Measurements from ENCODE around the gene NDUFAF8.

Gene NDUFAF8

DNA sequence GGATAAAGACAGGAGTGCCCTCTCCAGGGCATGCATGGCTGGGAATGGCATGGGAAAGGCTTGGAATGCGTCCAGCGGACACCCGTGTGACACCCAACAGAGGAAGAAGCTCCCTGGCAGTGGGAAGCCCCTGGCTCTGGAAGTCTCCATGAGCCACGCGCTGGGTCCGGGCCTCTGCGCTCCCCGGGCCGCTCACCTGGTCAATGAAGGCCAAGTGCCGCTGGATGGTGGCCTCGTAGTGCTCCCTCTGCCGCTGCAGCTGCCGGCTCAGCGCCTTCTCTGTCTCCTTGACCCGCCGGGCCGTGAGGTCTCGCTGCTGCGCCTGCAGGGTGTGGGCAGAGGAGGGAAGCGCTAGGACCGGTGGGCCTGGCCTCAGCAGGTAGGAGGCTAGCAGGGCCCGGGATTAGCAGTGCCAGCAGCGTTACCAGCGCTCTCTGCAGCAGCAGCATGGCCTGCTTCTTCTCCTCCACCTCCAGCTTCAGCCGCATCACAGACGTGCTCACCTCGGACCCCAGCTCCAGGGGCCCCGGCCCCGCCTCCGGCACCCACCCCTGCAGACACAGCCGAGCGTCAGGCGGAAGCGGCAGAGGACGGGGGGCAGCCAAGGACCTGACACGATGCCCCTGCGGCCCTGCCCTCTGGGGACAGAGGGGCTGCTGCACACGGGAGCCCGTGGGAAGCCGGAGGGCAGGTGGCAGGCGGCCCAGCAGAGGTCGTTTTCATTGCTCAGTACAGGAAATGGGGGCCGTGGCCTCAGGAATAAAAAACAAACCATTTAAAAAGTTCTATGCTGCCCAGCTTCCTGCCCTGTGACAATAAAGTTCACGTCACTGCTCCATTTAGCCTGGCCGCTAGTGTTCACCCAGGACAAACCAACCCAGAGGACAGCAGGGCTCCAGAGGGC, 42.4 kb upstream of the NDUFAF8 start:
- TF ChIP-seq, protein P1, sequence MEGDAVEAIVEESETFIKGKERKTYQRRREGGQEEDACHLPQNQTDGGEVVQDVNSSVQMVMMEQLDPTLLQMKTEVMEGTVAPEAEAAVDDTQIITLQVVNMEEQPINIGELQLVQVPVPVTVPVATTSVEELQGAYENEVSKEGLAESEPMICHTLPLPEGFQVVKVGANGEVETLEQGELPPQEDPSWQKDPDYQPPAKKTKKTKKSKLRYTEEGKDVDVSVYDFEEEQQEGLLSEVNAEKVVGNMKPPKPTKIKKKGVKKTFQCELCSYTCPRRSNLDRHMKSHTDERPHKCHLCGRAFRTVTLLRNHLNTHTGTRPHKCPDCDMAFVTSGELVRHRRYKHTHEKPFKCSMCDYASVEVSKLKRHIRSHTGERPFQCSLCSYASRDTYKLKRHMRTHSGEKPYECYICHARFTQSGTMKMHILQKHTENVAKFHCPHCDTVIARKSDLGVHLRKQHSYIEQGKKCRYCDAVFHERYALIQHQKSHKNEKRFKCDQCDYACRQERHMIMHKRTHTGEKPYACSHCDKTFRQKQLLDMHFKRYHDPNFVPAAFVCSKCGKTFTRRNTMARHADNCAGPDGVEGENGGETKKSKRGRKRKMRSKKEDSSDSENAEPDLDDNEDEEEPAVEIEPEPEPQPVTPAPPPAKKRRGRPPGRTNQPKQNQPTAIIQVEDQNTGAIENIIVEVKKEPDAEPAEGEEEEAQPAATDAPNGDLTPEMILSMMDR (IDR thresholded peaks at IDR 0.05; ENCODE audit: extremely low read depth, insufficient read depth, missing control alignments), result no peak
- DNase-seq (ENCODE audit: low spot score), result no peak
- in situ Hi-C loops (cut with MboI; ENCODE audit: low pct_unique_long_range_greater_than_20kb, low sequenced_read_pairs, unreplicated experiment), result no loop called here

DNA sequence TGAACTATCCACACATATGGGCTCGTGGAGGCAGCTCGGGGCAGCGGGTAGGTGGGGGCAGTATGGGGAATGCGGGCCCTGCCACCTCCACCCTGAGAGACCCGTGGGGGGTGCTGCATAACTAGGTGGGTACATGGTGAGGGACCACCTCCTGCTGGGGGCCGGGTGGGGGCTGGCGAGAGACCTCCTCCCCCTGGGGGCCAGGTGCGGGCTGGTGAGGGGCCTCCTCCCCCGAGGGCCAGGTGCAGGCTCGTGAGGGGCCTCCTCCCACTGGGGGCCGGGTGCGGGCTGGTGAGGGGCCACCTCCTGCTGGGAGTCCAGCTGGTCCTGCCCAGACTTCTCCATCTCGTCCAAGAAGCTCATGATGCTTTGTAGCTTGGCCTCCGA, 41.7 kb upstream of the NDUFAF8 start:
- DNase-seq (ENCODE audit: low spot score), result no peak
- TF ChIP-seq, protein P1 (IDR thresholded peaks at IDR 0.05; ENCODE audit: extremely low read depth, insufficient read depth, missing control alignments), result no peak
- in situ Hi-C loops (cut with MboI; ENCODE audit: low pct_unique_long_range_greater_than_20kb, low sequenced_read_pairs, unreplicated experiment), result no loop called here

DNA sequence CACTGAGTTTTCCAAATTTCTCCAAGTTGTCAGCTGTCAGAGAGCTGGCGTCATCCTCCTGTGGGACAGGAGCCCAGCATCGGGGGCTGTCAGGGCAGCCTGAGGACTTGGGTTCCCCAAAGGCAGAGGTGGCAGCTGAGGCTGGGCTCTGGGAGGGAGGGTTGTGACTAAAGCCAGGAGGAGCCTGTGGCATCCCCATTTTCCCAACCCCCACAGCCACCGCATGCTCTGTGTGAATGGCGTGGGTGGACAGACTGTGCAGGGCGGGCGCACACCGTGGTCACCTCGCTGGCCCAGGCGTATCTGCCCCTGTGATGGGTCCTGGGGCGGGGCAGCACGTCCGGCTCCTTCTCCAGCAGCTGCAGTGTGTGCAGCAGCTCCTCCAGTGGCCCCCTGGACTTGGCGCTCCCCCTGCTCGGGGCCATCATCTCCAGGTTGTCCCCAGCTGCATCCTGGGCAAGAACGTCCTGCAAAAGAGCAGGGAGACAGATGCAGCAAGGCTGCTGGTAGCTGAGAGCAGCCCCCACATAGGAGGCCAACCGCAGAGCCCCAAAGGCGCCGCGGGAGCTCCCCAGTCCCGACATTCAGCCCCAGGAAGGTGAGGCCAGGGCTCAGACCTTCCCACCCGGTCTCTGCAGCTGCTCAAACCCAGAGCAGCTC, 41.2 kb upstream of the NDUFAF8 start:
- DNase-seq (ENCODE audit: low spot score), result no peak
- TF ChIP-seq, protein P1 (IDR thresholded peaks at IDR 0.05; ENCODE audit: extremely low read depth, insufficient read depth, missing control alignments), result no peak
- in situ Hi-C loops (cut with MboI; ENCODE audit: low pct_unique_long_range_greater_than_20kb, low sequenced_read_pairs, unreplicated experiment), result no loop called here

- TF ChIP-seq, protein P1 (IDR thresholded peaks at IDR 0.05; ENCODE audit: extremely low read depth, insufficient read depth, missing control alignments), result no peak
- no peak for DNase-seq (ENCODE audit: low spot score)
- in situ Hi-C loops (cut with MboI; ENCODE audit: low pct_unique_long_range_greater_than_20kb, low sequenced_read_pairs, unreplicated experiment), result no loop called here
These were observed 40.2 kb upstream of the NDUFAF8 start for GRCh38 chr17:81198826-81199481.

DNA sequence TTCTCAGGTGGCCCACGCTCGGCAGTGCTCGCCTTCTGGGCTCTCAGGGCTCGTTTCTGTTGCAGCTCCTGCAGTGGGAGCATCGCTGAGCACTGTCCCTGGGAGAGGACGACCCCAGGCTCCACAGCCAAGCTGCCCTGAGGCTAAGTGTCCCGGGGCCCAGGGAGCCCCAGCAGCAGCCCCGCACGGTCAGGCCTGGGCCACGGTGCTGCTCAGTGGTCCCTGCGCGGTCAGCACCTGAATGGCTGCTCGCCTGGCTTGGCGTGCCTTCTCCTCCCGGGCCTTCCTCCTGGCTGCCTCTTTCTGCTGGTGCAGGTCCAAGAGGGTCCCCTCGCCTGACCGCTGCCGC, 39.7 kb upstream of the NDUFAF8 start:
- no peak for DNase-seq (ENCODE audit: low spot score)
- TF ChIP-seq, protein P1 (IDR thresholded peaks at IDR 0.05; ENCODE audit: extremely low read depth, insufficient read depth, missing control alignments), result no peak
- in situ Hi-C loops (cut with MboI; ENCODE audit: low pct_unique_long_range_greater_than_20kb, low sequenced_read_pairs, unreplicated experiment), result no loop called here

GRCh38 chr17:81200201-81200600, 38.9 kb upstream of the NDUFAF8 start:
- TF ChIP-seq, protein P1 (IDR thresholded peaks at IDR 0.05; ENCODE audit: extremely low read depth, insufficient read depth, missing control alignments), result no peak
- in situ Hi-C loops (cut with MboI; ENCODE audit: low pct_unique_long_range_greater_than_20kb, low sequenced_read_pairs, unreplicated experiment), result no loop called here
- DNase-seq (ENCODE audit: low spot score), result no peak

Measured in GM13977 (cell line).